Activated CD4-positive, alpha-beta T cell treated with anti-CD3 and anti-CD28 coated beads for 36 hours (primary cell): Measurements from ENCODE around the gene KRTAP9-2. TPM values are rescaled to one million over a fixed set of nuclear protein-coding genes. Genes with fewer than 3 reads are reported as not detected.
"Not testable (repeated sequence)": the region's sequence is repeated elsewhere in the genome, so short reads cannot be mapped to it uniquely, and the experiment has no call there.

Experiments used
- ATAC-seq: fragments of 200-7000 bp; cut with Tn5 transposase; one replicate; pipeline ENCODE4 v1.10.0; 2021; ENCODE audit warnings: mild to moderate bottlenecking, moderate library complexity
- CTCF ChIA-PET: fragments of 350-600 bp; sonication (Branson Sonifier 250); formaldehyde crosslinking; loops from one replicate; lab custom pipeline; 2021; ENCODE audit warnings: antibody characterized with exemption; lab: Charles Lee
- POLR2A ChIA-PET: fragments of 350-600 bp; sonication (Branson Sonifier 250); formaldehyde crosslinking; loops from one replicate; lab custom pipeline; 2021; ENCODE audit warnings: antibody characterized with exemption, inconsistent platforms; lab: Charles Lee
- DNase-seq: peaks from one replicate; pipeline ENCODE4 v3.0.0-alpha.2; 2020
- H3K27ac Mint-ChIP-seq: one replicate; pipeline ENCODE4 v1.8.0; 2021; ENCODE audit warnings: mixed read lengths
- H3K27me3 Mint-ChIP-seq: one replicate; pipeline ENCODE4 v1.8.0; 2021; ENCODE audit warnings: mixed read lengths
- H3K36me3 Mint-ChIP-seq: one replicate; pipeline ENCODE4 v1.8.0; 2021; ENCODE audit warnings: low read depth, mixed read lengths
- H3K4me1 Mint-ChIP-seq: one replicate; pipeline ENCODE4 v1.8.0; 2021; ENCODE audit warnings: mixed read lengths
- H3K4me3 Mint-ChIP-seq: one replicate; pipeline ENCODE4 v1.8.0; 2021; ENCODE audit warnings: mild to moderate bottlenecking, moderate library complexity, mixed read lengths
- H3K9me3 Mint-ChIP-seq: one replicate; pipeline ENCODE4 v1.8.0; 2021; ENCODE audit warnings: low read depth, mixed read lengths
- intact Hi-C, 2 experiments: fragments of 100-400 bp; cut with DNase I in 1 of 2; cut with micrococcal nuclease in 1 of 2; formaldehyde crosslinking; loops; one replicate each; pipeline versions ENCODE4 v1.14.2 to v1.15.1; 2022 to 2024; cut with DNase I, micrococcal nuclease
- total RNA-seq, 2 experiments: library from RNA; stranded (reverse); gene quantifications; one replicate each; pipeline ENCODE4 v1.2.3, GENCODE V29; 2021

KRTAP9-2 gene
- total RNA-seq, 2 experiments from 2014 or later: not detected

DNA sequence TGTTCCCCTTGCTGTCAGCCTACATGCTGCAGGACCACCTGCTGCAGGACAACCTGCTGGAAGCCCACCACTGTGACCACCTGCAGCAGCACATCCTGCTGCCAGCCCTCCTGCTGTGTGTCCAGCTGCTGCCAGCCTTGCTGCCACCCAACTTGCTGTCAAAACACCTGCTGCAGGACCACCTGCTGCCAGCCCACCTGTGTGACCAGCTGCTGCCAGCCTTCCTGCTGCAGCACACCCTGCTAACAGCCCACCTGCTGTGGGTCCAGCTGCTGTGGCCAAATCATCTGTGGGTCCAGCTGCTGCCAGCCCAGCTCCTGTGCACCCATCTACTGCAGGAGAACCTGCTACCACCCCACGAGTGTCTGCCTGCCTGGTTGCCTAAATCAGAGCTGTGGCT is 44.9 kb downstream of the KRTAP9-2 start:
- DNase-seq, H3K27me3 Mint-ChIP-seq, H3K27ac Mint-ChIP-seq, ATAC-seq, H3K4me1 Mint-ChIP-seq, H3K9me3 Mint-ChIP-seq, H3K4me3 Mint-ChIP-seq, POLR2A ChIA-PET, H3K36me3 Mint-ChIP-seq, CTCF ChIA-PET, intact Hi-C loops: not testable (repeated sequence)

GRCh38 chr17:41271858-41272257 is 45.4 kb downstream of the KRTAP9-2 start:
- ATAC-seq (no peak), DNase-seq (no peak)
- H3K4me1 Mint-ChIP-seq: no peaks in the 10 kb centered on the region
- no peaks in the 10 kb centered on the region for H3K36me3 Mint-ChIP-seq
- intact Hi-C loops: no loop called here
- ChIA-PET CTCF (no interaction called here), POLR2A (no interaction called here)
- H3K27me3 Mint-ChIP-seq: peaks cover 7% of the 10 kb centered on the region
- no peak overlapping the region for H3K4me3 Mint-ChIP-seq
- H3K27ac Mint-ChIP-seq: no peak overlapping the region
- H3K9me3 Mint-ChIP-seq: no peaks in the 10 kb centered on the region

GRCh38 chr17:41275648-41276190 is 49.3 kb downstream of the KRTAP9-2 start, which contains the start of gene KRTAP9-7:
KRTAP9-7 (plus strand) TSS chr17:41275698; CDS start chr17:41275698, 0 bp downstream.
- H3K9me3 Mint-ChIP-seq, POLR2A ChIA-PET, H3K27me3 Mint-ChIP-seq, DNase-seq, ATAC-seq, H3K4me3 Mint-ChIP-seq, H3K27ac Mint-ChIP-seq, H3K4me1 Mint-ChIP-seq, H3K36me3 Mint-ChIP-seq: not testable (repeated sequence)
- CTCF ChIA-PET: interaction anchor here (0.7 kb wide), 1 partner anchor 1943 kb away, joined by 4 read pairs; no protein-coding TSS in a partner anchor
- intact Hi-C loops: loop anchor here in 1 of 2 experiments (1.0 kb wide), 1 partner anchor 14 kb away; no protein-coding TSS in a partner anchor

Other genes with a start within 250 kb of the KRTAP9-2 start
- gene KRT40, start 242.3 kb upstream of the KRTAP9-2 start, total RNA-seq: not detected
- gene KRTAP3-3, start 232.5 kb upstream of the KRTAP9-2 start, total RNA-seq: not detected
- not detected for gene KRTAP3-2, start 226.7 kb upstream of the KRTAP9-2 start, total RNA-seq
- gene KRTAP3-1, start 217.5 kb upstream of the KRTAP9-2 start, total RNA-seq: not detected
- gene KRTAP1-5, start 199.4 kb upstream of the KRTAP9-2 start, total RNA-seq: not detected
- not detected for gene KRTAP1-4, start 196.5 kb upstream of the KRTAP9-2 start, total RNA-seq
- gene KRTAP1-3, start 191.8 kb upstream of the KRTAP9-2 start, total RNA-seq: not detected
- gene KRTAP1-1, start 185.2 kb upstream of the KRTAP9-2 start, total RNA-seq: not detected
- gene KRTAP2-1, start 179.3 kb upstream of the KRTAP9-2 start, total RNA-seq: not detected
- not detected for gene KRTAP2-2, start 171.4 kb upstream of the KRTAP9-2 start, total RNA-seq
- not detected for gene KRTAP2-3, start 166.5 kb upstream of the KRTAP9-2 start, total RNA-seq
- gene KRTAP2-4, start 160.8 kb upstream of the KRTAP9-2 start, total RNA-seq: not detected
- gene KRTAP4-7, start 142.5 kb upstream of the KRTAP9-2 start, total RNA-seq: not detected
- not detected for gene KRTAP4-8, start 128.5 kb upstream of the KRTAP9-2 start, total RNA-seq
- gene KRTAP4-16, start 124.4 kb upstream of the KRTAP9-2 start, total RNA-seq: not detected
- gene KRTAP4-9, start 121.3 kb upstream of the KRTAP9-2 start, total RNA-seq: not detected
- not detected for gene KRTAP4-11, start 108.3 kb upstream of the KRTAP9-2 start, total RNA-seq
- gene KRTAP4-12, start 102.5 kb upstream of the KRTAP9-2 start, total RNA-seq: not detected
- gene KRTAP4-6, start 86.1 kb upstream of the KRTAP9-2 start, total RNA-seq: not detected
- not detected for gene KRTAP4-5, start 76.8 kb upstream of the KRTAP9-2 start, total RNA-seq
- gene KRTAP4-4, start 65.9 kb upstream of the KRTAP9-2 start, total RNA-seq: not detected
- gene KRTAP4-3, start 58.4 kb upstream of the KRTAP9-2 start, total RNA-seq: not detected
- gene KRTAP4-2, start 48.4 kb upstream of the KRTAP9-2 start, total RNA-seq: not detected
- not detected for gene KRTAP4-1, start 41.7 kb upstream of the KRTAP9-2 start, total RNA-seq
- gene KRTAP9-1, start 36.8 kb upstream of the KRTAP9-2 start, total RNA-seq: not detected
- gene KRTAP9-3, start 5.8 kb downstream of the KRTAP9-2 start, total RNA-seq: not detected
- gene KRTAP9-8, start 11.4 kb downstream of the KRTAP9-2 start, total RNA-seq: not detected
- not detected for gene KRTAP9-4, start 23.0 kb downstream of the KRTAP9-2 start, total RNA-seq
- not detected for gene KRTAP9-9, start 28.7 kb downstream of the KRTAP9-2 start, total RNA-seq
- not detected for gene KRTAP9-6, start 38.7 kb downstream of the KRTAP9-2 start, total RNA-seq
- gene KRTAP9-7, start 49.0 kb downstream of the KRTAP9-2 start, total RNA-seq: not detected
- gene KRTAP29-1, start 76.2 kb downstream of the KRTAP9-2 start, total RNA-seq: not detected
- not detected for gene KRTAP16-1, start 82.7 kb downstream of the KRTAP9-2 start, total RNA-seq
- not detected for gene KRTAP17-1, start 89.1 kb downstream of the KRTAP9-2 start, total RNA-seq
- not detected for gene KRT33A, start 124.2 kb downstream of the KRTAP9-2 start, total RNA-seq
- gene KRT33B, start 143.2 kb downstream of the KRTAP9-2 start, total RNA-seq: not detected
- gene KRT34, start 155.7 kb downstream of the KRTAP9-2 start, total RNA-seq: not detected
- not detected for gene KRT31, start 171.0 kb downstream of the KRTAP9-2 start, total RNA-seq
- not detected for gene KRT37, start 197.9 kb downstream of the KRTAP9-2 start, total RNA-seq
- gene KRT38, start 214.3 kb downstream of the KRTAP9-2 start, total RNA-seq: not detected
- gene KRT32, start 240.7 kb downstream of the KRTAP9-2 start, total RNA-seq: not detected